ENCODE data around the gene MOBP.
"Not testable (repeated sequence)": the region's sequence is repeated elsewhere in the genome, so short reads cannot be mapped to it uniquely, and the experiment has no call there.

The MOBP gene

GRCh38 chr3:39447637-39448483 lies 19.6 kb upstream of the MOBP start:
- TF ChIP-seq FOXM1 (IDR thresholded peaks at IDR 0.05; ENCODE audit: borderline replicate concordance) (no peak), ARNT (IDR thresholded peaks at IDR 0.05) (no peak), ZNF384 (IDR thresholded peaks at IDR 0.05) (no peak), FOXA1 (IDR thresholded peaks at IDR 0.05) (no peak), L3MBTL2 (conservative IDR thresholded peaks at IDR 0.05) (no peak), NFRKB (IDR thresholded peaks at IDR 0.05) (no peak), HDGF (IDR thresholded peaks at IDR 0.05; ENCODE audit: borderline replicate concordance) (no peak), SP1 (IDR thresholded peaks at IDR 0.05) (no peak), TARDBP (IDR thresholded peaks at IDR 0.05) (no peak), BHLHE40 (IDR thresholded peaks at IDR 0.05; ENCODE audit: borderline replicate concordance) (no peak), FOXK2 (IDR thresholded peaks at IDR 0.05) (no peak), LEF1 (IDR thresholded peaks at IDR 0.05; ENCODE audit: borderline replicate concordance) (no peak), CTBP1 (IDR thresholded peaks at IDR 0.05; ENCODE audit: borderline replicate concordance) (no peak), ELF4 (IDR thresholded peaks at IDR 0.05) (no peak)
- ChIA-PET CTCF (interaction anchor here (0.6 to 4.4 kb wide), 5 partner anchors 33 to 572 kb away, joined by 3 to 30 read pairs (median 4); no protein-coding TSS in a partner anchor), POLR2A (no interaction called here)
- peak; percentile 83 for DNase-seq (ENCODE audit: extremely low spot score)

DNA sequence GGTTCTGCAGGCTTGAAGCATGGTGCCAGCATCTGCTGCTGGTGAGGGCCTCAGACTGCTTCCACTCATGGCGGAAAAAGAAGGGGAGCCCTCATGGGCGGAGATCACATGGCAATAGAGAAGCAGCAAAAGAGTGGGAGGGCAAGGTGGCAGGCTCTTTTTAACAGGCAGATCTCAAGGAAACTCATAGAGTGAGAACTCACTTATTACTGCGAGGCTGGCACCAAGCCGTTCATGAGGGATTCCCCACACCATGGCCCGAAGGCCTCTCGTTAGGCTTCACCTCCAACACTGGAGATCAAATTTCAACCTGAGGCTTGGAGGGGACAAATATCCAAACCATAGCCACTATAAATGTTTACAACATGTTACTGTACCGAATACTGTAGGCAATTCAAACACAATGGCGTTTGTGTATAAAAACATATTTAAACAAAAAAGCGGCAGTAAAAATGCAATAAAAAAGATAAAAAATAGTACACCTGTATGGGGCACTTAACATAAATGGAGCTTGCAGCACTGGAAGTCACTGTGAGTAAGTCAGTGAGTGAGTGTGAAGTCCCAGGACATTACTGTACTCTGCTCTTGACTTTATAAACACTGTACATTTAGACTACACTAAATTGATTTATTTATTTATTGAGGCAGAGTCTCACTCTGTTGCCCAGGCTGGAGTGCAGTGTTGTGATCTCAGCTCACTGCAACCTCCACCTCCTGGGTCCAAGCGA lies 18.8 kb upstream of the MOBP start:
- no peak for DNase-seq (ENCODE audit: extremely low spot score)
- ChIA-PET CTCF (interaction anchor here (0.7 to 4.4 kb wide), 3 partner anchors 34 to 571 kb away, joined by 3 to 30 read pairs (median 5); no protein-coding TSS in a partner anchor), POLR2A (no interaction called here)
- TF ChIP-seq ZNF384 (IDR thresholded peaks at IDR 0.05) = no peak
- no peak for TF ChIP-seq FOXK2 (IDR thresholded peaks at IDR 0.05)
- TF ChIP-seq FOXM1 (IDR thresholded peaks at IDR 0.05; ENCODE audit: borderline replicate concordance) = no peak
- TF ChIP-seq NFRKB (IDR thresholded peaks at IDR 0.05) = no peak
- TF ChIP-seq, protein P1, sequence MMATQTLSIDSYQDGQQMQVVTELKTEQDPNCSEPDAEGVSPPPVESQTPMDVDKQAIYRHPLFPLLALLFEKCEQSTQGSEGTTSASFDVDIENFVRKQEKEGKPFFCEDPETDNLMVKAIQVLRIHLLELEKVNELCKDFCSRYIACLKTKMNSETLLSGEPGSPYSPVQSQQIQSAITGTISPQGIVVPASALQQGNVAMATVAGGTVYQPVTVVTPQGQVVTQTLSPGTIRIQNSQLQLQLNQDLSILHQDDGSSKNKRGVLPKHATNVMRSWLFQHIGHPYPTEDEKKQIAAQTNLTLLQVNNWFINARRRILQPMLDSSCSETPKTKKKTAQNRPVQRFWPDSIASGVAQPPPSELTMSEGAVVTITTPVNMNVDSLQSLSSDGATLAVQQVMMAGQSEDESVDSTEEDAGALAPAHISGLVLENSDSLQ (IDR thresholded peaks at IDR 0.05) = no peak
- TF ChIP-seq TARDBP (IDR thresholded peaks at IDR 0.05) = no peak
- TF ChIP-seq SP1 (IDR thresholded peaks at IDR 0.05) = no peak
- no peak for TF ChIP-seq CTBP1 (IDR thresholded peaks at IDR 0.05; ENCODE audit: borderline replicate concordance)
- no peak for TF ChIP-seq BHLHE40 (IDR thresholded peaks at IDR 0.05; ENCODE audit: borderline replicate concordance)
- TF ChIP-seq ELF4 (IDR thresholded peaks at IDR 0.05) = no peak
- TF ChIP-seq SUZ12 (IDR thresholded peaks at IDR 0.05) = no peak
- TF ChIP-seq HDGF (IDR thresholded peaks at IDR 0.05; ENCODE audit: borderline replicate concordance) = no peak
- no peak for TF ChIP-seq L3MBTL2 (conservative IDR thresholded peaks at IDR 0.05)
- no peak for TF ChIP-seq FOXA1 (IDR thresholded peaks at IDR 0.05)
- TF ChIP-seq ARNT (IDR thresholded peaks at IDR 0.05) = no peak
- TF ChIP-seq LEF1 (IDR thresholded peaks at IDR 0.05; ENCODE audit: borderline replicate concordance) = no peak

GRCh38 chr3:39449796-39450195 lies 17.7 kb upstream of the MOBP start:
- TF ChIP-seq FOXK2 (IDR thresholded peaks at IDR 0.05) (no peak), LEF1 (IDR thresholded peaks at IDR 0.05; ENCODE audit: borderline replicate concordance) (no peak), ELF4 (IDR thresholded peaks at IDR 0.05) (no peak), SUZ12 (IDR thresholded peaks at IDR 0.05) (no peak), TARDBP (IDR thresholded peaks at IDR 0.05) (no peak), FOXA1 (IDR thresholded peaks at IDR 0.05) (no peak), BHLHE40 (IDR thresholded peaks at IDR 0.05; ENCODE audit: borderline replicate concordance) (no peak), SP1 (IDR thresholded peaks at IDR 0.05) (no peak)
- TF ChIP-seq, protein P1 (IDR thresholded peaks at IDR 0.05) = no peak
- no peak for DNase-seq (ENCODE audit: extremely low spot score)
- ChIA-PET CTCF (interaction anchor here (4.4 kb wide), 1 partner anchor 49 kb away, joined by 30 read pairs; no protein-coding TSS in a partner anchor), POLR2A (no interaction called here)

DNA sequence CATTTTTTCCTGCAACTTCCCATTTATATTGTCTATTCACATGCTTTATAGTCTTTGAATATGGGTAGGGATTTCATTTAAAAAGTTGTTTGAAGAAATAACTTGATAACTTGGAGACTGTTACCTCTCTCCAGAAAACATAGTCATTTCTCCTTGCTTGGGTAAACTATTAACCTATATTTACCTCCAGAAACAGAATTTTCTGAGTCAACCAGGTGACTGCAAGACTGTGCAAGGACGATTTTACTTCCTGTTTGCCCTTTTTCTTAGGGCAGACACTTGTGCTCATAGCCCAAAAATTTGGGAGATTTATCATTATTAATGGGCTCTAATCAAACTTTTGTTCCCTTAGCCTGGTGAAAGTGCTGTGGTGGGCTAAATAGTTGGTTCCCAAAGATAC lies 14.3 kb upstream of the MOBP start:
- CTCF ChIA-PET = no interaction called here
- DNase-seq (ENCODE audit: extremely low spot score) = no peak
- POLR2A ChIA-PET = no interaction called here
- TF ChIP-seq LEF1 (IDR thresholded peaks at IDR 0.05; ENCODE audit: borderline replicate concordance) (no peak), ZNF384 (IDR thresholded peaks at IDR 0.05) (no peak), FOXK2 (IDR thresholded peaks at IDR 0.05) (no peak), CTBP1 (IDR thresholded peaks at IDR 0.05; ENCODE audit: borderline replicate concordance) (no peak), FOXA1 (IDR thresholded peaks at IDR 0.05) (no peak), NFRKB (IDR thresholded peaks at IDR 0.05) (no peak), SUZ12 (IDR thresholded peaks at IDR 0.05) (no peak), ARNT (IDR thresholded peaks at IDR 0.05) (no peak), L3MBTL2 (conservative IDR thresholded peaks at IDR 0.05) (no peak), BHLHE40 (IDR thresholded peaks at IDR 0.05; ENCODE audit: borderline replicate concordance) (no peak), FOXM1 (IDR thresholded peaks at IDR 0.05; ENCODE audit: borderline replicate concordance) (no peak), SP1 (IDR thresholded peaks at IDR 0.05) (no peak), TARDBP (IDR thresholded peaks at IDR 0.05) (no peak), HDGF (IDR thresholded peaks at IDR 0.05; ENCODE audit: borderline replicate concordance) (no peak), ELF4 (IDR thresholded peaks at IDR 0.05) (no peak)
- TF ChIP-seq, protein P1 (IDR thresholded peaks at IDR 0.05) = no peak

DNA sequence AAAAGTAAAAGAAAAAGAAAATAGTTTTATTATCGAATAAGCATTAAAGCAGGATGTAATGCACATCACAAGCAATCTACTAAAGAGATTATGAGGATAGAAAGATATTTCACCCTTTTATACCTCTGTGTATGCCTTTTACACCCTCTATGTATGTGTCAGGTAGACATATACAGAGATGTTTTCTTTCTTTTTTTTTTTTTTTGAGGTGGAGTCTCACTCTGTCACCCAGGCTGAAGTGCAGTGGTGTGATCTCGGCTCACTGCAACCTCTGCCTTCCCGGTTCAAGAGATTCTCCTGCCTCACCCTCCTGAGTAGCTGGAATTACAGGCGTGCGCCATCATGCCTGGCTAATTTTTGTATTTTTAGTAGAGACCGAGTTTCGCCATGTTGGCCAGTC lies 13.6 kb upstream of the MOBP start:
- DNase-seq (ENCODE audit: extremely low spot score); CTCF ChIA-PET; POLR2A ChIA-PET: not testable (repeated sequence)
